Cortex of kidney (tissue), 1 donor: ENCODE results near the gene MACO1.
"Not testable (repeated sequence)": the region's sequence is repeated elsewhere in the genome, so short reads cannot be mapped to it uniquely, and the experiment has no call there.

Experiments
- DNase-seq: peaks from one replicate; lab custom pipeline; 2025; lab: John Stamatoyannopoulos, UW

The MACO1 gene, protein sequence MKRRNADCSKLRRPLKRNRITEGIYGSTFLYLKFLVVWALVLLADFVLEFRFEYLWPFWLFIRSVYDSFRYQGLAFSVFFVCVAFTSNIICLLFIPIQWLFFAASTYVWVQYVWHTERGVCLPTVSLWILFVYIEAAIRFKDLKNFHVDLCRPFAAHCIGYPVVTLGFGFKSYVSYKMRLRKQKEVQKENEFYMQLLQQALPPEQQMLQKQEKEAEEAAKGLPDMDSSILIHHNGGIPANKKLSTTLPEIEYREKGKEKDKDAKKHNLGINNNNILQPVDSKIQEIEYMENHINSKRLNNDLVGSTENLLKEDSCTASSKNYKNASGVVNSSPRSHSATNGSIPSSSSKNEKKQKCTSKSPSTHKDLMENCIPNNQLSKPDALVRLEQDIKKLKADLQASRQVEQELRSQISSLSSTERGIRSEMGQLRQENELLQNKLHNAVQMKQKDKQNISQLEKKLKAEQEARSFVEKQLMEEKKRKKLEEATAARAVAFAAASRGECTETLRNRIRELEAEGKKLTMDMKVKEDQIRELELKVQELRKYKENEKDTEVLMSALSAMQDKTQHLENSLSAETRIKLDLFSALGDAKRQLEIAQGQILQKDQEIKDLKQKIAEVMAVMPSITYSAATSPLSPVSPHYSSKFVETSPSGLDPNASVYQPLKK

GRCh38 chr1:25430073-25430966 is at the start of gene MACO1:
MACO1 (plus strand) TSS chr1:25430897; CDS start chr1:25431099, 202 bp downstream.
- peak; percentile 69 for DNase-seq

DNA sequence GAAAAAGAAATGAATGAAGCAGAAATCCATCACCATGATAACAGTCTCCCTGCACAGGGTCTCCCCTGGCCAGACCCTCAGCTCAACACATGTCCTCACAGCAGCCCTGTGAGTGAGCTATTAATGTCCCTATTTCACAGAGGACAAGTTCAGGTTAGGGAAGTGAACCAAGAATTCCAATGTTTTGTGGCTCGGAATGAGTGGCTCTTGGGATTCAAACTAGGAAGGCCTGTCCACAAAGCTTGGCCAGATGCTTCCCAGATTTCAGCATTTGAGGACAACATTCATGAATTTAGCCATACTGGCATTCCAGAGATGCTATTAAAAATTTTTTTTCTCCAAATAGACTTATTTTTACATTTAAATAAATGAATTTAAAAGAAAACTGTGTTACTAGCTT is 48.2 kb upstream of the MACO1 start:
- DNase-seq = not testable (repeated sequence)

DNA sequence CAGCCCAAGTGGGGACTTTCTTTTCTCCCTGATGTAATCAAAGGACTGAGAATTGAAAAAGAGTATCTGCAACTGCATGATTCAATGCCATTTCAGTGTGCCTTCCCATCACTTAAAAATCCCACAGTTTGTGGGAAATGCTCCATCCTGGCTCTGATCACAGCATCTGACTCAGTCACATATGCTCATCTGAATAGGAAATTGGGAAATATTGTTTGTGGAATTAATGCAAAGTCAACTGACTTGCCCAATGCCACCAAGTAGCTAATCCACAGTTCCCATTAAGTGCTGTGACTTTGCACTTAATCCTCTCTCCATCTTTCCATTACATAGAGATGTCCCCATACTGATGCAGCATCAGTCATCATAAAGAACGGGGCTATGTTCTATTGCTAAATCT is 47.6 kb upstream of the MACO1 start:
- DNase-seq = not testable (repeated sequence)

- DNase-seq = not testable (repeated sequence)
Observed at GRCh38 chr1:25383875-25384274, 46.8 kb upstream of the MACO1 start.

GRCh38 chr1:25387096-25387495 is 43.6 kb upstream of the MACO1 start:
- not testable (repeated sequence) for DNase-seq

DNA sequence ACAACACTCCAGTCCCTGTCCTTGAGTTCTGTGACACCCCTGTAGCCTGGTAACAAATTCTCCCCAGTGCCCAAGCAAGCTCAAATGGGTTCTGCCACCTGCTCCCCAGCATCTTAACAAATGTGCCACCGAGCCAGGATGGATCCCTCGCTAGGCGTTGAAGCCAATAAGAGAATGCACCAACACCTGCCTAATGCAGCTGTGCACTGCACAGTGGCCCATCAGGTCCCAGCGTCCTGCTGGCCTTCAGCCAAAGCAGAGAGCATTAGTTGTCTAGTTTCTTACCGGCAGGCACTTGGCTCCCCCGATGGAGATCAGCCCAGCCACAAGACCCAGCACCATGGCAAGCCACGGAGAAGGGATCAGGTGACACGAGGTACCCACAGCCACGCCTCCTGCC is 42.0 kb upstream of the MACO1 start:
- DNase-seq = not testable (repeated sequence)

DNA sequence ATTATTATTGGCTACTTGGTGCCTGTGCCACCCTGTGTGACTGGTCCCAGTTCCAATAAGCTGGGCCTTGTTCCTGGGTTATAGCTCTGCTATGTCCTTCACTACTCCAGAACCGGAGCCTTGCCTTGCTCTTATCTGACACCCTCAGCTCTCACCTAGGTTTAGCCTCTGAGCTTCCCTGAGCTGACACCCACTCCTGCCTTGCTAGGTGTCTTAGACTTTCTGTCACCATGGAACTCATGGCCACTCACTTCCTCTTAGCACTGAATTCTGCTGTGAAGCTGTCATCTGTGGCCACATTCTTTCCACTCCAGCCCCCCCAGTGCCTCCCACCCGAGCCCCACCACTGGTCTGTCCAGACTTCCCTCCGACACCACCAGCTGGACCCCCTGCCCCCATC is 41.0 kb upstream of the MACO1 start:
- DNase-seq = not testable (repeated sequence)

- no peak for DNase-seq
Observed at GRCh38 chr1:25392841-25393240, 37.9 kb upstream of the MACO1 start.

GRCh38 chr1:25397549-25397948 is 33.1 kb upstream of the MACO1 start:
- DNase-seq = not testable (repeated sequence)

DNA sequence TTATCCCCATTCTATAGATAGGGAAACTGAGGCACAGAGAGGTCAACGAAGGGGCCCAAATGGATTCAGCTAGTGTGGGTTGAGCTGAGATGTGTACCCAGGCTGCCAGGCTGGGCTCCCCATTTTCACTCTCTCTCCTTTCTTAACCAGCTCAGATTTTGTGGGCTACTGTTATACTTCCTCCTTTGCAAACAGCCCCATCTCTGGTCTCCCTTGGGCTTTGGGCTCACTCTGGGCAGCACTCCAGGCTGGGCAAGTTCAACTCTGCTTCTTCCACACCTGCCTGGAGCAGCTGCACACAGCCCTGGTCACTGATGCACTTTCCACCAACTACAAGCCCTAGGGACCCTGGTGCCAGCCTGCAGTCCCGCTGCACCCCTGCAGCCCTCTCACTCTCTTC is 32.6 kb upstream of the MACO1 start:
- DNase-seq = not testable (repeated sequence)

GRCh38 chr1:25402947-25403803 is 27.5 kb upstream of the MACO1 start:
- DNase-seq = not testable (repeated sequence)

DNA sequence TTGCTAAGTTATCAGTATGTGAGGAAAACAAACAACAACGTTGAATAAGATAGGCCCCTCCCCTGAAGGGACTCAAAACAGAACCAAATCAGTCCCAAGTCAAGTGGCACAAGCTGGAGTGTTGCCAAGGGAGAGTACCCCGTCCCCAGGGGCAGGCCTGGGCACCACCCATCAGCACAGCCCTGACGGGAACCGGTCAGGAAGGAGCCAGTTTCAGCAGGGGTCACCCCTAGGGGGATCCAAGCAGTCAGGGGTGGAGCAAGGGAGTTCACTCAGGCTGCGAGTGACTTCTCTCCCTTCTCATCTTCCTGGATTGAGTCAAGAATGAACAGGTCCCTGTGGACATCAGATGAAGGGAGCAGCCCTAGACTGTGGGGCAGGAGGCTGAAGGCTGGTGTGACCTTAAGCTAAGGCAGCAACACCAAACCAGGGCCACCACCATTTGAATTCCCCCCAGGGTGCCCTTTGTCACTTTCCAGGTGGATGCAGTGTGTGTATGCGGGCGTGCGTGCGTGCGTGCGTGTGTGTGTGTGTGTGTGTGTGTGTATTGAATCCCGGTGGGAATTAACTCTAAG is 24.9 kb upstream of the MACO1 start:
- not testable (repeated sequence) for DNase-seq

GRCh38 chr1:25409641-25410427 is 20.9 kb upstream of the MACO1 start:
- not testable (repeated sequence) for DNase-seq

- DNase-seq = not testable (repeated sequence)
Observed at GRCh38 chr1:25412872-25413623, 17.6 kb upstream of the MACO1 start.

DNA sequence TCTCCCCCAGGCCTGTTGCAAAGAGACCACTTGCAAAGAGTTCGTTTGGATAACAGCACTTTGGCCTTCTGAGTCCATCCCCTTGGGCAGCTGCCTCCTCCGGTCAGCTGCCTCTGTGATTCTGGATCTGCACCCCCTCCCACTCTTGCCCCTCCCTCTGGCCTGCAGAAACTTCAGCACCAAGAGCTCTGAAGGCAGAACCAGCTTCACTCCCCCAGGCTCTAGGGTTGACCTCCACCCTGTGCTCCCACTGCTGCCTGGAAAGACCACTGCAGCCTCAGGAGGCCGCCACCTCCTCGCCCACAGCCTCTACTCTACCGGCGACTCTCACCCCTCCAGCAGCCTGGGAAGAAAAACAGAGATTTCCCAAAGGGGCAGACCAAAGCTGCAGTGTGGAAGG is 16.5 kb upstream of the MACO1 start:
- DNase-seq = not testable (repeated sequence)

DNA sequence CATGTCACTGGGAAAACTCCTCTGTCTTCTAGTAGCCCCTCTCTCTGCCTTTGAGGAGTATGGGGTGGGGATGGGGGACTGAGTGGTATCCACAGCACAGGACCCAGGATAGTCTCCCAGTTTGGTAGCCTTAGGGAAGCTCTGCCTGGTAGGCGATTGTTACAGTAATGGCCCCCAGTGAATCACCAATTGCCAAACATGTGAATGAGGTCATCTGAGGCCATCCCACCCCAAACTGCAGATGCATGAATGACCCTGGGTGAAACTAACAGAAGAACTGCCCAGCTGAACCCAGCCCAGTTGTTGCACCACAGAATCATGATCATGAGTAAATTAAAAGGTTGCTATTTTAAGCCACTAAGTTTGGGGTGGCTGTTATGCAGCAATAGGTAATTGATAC is 16.1 kb upstream of the MACO1 start:
- DNase-seq = not testable (repeated sequence)

GRCh38 chr1:25417280-25417679 is 13.4 kb upstream of the MACO1 start:
- not testable (repeated sequence) for DNase-seq

- DNase-seq = not testable (repeated sequence)
Observed at GRCh38 chr1:25419339-25419738, 11.4 kb upstream of the MACO1 start.

DNA sequence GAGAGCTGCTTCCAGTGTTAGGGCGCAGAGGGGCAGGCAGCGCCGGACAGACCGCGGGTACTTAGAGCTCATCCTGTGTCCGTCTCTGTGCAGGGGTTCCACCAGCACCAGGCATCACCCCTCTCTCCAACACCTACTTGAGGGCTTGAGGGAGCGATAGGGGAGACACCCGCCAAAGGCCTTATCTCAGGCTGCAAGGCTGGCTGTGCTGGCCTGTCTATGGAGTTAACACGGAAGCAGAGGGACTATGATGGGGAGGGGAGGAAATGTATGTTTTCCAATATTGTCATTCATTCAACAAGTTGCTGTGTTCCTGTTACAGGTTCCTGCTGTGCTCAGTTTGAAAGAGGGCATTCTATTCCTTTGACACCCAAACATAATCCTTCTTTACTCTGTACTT is 10.0 kb upstream of the MACO1 start, which contains the start of gene RHCE:
TSS of gene RHCE (minus strand) at position 111 of the 400 bp plus-strand sequence. CDS start at position 72, 39 bp downstream.
- DNase-seq = not testable (repeated sequence)
